DND-41 (cell line): Measurements from ENCODE around the gene SLC24A4.

ENCODE experiments used
- CTCF ChIP-seq: IDR thresholded peaks from 2 replicates; pipeline ENCODE4 v1.5.1; 2012; ENCODE audit warnings: borderline replicate concordance, low read length, moderate library complexity, mild to moderate bottlenecking; ENCODE audit not compliant: poor library complexity, severe bottlenecking; ENCODE audit errors: extremely low read depth
- EZH2 ChIP-seq: IDR thresholded peaks from 3 replicates; pipeline ENCODE4 v1.6.1; 2012; ENCODE audit warnings: borderline replicate concordance, low read depth, mild to moderate bottlenecking, moderate library complexity, low read length, inconsistent platforms; ENCODE audit not compliant: severe bottlenecking

- TF ChIP-seq EZH2 (no peak), CTCF (no peak)
Measured at GRCh38 chr14:92436115-92436776, 113.3 kb downstream of the SLC24A4 start.
